ENCODE results near the gene MICAL3. TPM values are rescaled to one million over a fixed set of nuclear protein-coding genes. Genes with fewer than 3 reads are reported as not detected.

The MICAL3 gene
- polyA plus RNA-seq, 1 donor, result 54.3 TPM

GRCh38 chr22:17972385-17973191, 51.8 kb downstream of the MICAL3 start:
- DNase-seq, result no peak

GRCh38 chr22:17971711-17972110, 52.6 kb downstream of the MICAL3 start:
- DNase-seq, result no peak

GRCh38 chr22:17970201-17970708, 54.1 kb downstream of the MICAL3 start:
- no peak for DNase-seq

GRCh38 chr22:17969701-17970113, 54.7 kb downstream of the MICAL3 start:
- no peak for DNase-seq

- no peak for DNase-seq
Measured at GRCh38 chr22:17968126-17968525, 56.2 kb downstream of the MICAL3 start.

- no peak for DNase-seq
Measured at GRCh38 chr22:17966403-17966717, 58.0 kb downstream of the MICAL3 start.

DNA sequence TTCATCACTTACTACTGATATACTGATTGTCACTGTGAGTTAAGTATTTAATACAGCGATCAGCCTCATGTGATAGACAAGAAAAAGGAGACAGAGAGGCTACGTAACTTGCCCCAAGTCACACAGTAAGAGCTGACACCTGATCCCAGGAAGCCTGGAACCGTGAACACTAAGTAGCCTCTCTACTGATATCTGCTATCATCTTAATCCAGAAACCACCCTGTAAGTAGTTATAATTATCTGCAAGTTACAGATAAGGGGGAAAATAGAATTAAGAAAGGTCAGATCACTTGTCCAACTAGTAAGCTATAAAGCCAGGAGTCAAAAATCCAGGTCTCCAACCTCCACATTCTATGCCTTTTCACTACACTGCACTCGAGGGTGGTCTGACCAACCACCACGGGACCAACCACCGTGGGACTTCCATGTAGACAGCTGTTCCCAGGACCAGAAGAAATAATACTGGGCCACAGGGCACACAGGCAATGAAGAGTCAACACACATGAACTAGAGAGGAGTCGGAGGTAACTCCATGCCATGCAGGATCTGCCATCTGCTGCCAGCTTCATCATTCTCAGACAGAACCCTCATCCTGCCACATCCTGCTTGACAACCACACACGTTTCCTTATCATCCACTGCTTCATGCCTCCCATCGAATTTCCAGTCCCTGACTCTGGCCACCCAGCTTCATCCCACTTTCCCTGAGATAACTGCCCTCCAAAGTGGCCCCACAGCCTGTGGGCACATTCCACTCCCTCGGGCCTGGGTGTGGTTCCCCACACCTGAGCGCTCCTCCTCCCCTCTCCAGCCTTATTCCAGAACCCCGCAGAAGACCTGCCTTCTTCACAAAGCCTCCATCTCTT, 58.6 kb downstream of the MICAL3 start:
- DNase-seq, result no peak

DNA sequence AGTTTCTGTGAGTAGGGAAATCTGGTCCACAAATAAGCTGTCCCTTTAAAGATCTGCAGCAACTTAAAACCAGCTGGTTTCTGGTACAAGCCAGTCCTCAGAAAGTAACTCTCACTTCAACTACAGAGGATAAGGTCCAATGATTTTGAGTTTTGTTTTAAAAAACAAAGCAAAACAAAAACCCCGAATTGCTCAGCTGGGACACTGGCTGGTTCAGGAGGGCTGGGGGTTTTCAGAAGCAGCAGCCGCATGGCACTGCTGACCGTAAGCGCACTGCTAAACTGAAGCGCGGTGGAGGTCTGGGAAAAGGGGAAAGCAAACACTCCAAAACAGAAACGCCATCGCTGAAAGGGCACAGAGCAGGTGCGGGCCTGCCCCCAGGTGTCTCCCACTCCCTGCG, 59.7 kb downstream of the MICAL3 start:
- no peak for DNase-seq

GRCh38 chr22:17964156-17964555, 60.2 kb downstream of the MICAL3 start:
- DNase-seq, result no peak

GRCh38 chr22:17963015-17963414, 61.3 kb downstream of the MICAL3 start:
- DNase-seq, result no peak

GRCh38 chr22:17962168-17962567, 62.2 kb downstream of the MICAL3 start:
- DNase-seq, result no peak

- no peak for DNase-seq
Measured at GRCh38 chr22:17961446-17961729, 63.0 kb downstream of the MICAL3 start.

DNA sequence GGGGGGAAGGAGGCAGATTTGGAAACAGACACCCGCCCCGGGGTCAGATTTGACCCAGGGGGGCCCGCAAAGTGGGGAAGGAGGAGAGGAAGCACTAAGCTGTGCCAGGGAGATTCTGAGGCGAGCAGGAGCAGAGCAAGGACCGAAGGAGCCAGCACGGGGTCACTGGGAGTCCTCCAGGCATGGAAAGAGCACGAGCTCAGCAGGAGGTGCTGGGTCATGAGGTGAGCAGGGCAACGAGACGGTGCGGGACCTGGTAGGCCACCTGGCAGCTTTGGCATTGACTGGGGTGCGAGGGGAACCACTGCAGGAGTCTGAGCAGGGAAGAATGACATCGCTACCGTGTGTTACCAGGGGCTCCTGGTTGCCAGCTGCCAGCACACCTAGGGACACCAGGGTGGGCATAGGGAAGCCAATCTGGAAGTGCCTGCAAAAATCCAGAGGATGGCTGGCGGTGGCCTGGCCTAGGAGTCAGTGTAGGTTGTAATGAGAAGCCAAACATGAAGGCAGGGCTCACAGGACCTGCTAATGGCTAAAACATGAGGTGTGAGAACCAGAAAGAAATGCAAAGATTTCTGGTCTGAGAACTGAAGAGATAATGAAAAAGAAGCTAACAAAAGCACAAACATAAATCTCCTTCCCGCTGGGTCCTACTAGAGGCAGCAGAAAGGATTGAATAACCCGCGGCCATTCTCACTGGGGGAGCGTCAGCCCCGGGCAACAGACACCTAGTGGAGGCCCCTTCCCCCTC, 63.5 kb downstream of the MICAL3 start:
- DNase-seq, result no peak

GRCh38 chr22:17960011-17960410, 64.3 kb downstream of the MICAL3 start:
- DNase-seq, result no peak

- DNase-seq, result no peak
Measured at GRCh38 chr22:17958166-17958565, 66.2 kb downstream of the MICAL3 start.

GRCh38 chr22:17957693-17958092, 66.7 kb downstream of the MICAL3 start:
- no peak for DNase-seq

- no peak for DNase-seq
Measured at GRCh38 chr22:17957204-17957603, 67.2 kb downstream of the MICAL3 start.

DNA sequence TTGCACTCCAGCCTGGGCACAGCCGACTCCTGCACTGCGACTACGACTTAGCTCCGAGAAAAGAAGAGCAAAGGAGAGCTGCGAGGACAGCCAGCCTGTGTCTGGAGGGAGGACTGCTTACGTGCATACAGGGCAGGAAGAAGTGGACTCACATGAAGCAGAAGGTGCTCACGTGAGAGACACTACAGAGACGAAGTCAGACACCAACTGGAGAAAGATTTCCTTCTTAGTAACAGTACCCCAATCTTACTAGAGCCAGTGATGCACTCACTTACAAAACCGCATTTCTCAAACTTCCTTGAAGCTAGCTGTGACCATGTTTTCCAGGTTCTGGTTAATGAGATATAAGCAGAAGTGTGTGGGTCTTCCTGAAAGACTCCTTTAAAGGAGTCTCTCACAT, 67.7 kb downstream of the MICAL3 start:
- no peak for DNase-seq

DNA sequence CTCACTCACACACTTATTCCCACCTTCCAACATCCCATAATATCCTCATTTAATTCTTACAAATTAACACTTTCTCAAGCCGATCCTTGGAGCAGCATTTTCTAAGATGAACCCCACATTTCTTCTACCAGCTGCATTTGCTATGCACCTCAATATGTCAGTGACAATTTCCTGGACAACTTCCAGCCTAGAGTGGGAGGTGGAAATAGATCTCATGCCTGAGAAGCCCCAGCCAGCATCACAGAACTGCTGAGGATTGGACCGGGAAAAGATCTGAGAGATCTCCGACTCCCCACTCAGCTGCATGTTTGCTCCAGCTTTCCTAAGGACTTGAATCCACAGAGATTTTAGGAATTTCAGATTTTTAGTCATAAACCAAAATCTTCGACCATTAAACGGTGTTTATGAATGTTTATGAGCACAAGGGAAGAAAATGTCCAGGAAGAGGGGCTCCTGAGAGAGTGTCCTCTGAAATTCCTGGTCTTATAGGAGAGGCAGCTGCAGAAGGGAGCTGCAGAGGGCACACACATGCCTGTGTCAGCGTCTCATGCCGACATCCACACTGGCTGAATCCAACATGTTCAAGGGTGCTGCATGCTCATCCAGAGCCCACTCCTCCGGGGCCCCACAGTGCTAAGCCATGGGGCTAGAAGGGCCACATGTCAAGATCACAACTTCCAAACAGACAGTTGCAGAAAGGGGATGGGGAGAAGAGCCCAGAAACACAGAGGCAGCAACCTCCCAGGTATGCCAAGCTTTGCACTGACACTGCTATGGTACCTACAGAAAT, 68.6 kb downstream of the MICAL3 start:
- DNase-seq, result no peak

- DNase-seq, result no peak
Measured at GRCh38 chr22:17954860-17955587, 69.3 kb downstream of the MICAL3 start.

DNA sequence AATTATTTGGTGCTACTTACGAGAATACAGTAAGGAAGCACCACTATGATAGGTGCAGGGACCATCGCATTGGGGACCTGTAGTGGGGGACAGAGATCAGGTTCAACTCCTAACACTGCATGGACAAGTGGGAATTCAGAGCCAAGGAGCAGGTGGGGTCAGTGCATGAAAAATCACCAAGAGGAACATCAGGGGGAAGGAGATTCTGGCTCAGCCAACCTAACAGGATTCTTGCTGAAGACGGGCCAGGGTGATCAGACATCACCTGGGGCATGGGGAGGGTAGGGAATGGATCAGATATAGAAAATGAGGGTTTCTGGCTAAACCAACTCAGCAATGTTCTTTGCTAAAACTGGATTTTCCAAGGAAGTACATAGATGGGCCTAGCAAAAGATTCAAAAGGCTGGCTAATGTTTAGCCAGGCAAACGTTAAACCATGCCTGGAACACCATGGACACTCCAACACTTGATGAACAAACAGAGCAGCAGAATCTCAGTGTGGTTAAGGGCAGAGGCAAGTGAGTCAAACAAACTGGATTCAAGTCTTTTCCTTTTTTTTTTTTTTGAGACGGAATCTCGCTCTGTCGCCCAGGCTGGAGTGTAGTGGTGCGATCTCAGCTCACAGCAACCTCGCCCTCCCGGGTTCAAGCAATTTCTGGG, 70.0 kb downstream of the MICAL3 start:
- no peak for DNase-seq
